Astrocyte (in vitro differentiated cells and primary cell): ENCODE results near the gene TWNK. TPM values are rescaled to one million over a fixed set of nuclear protein-coding genes. Genes with fewer than 3 reads are reported as not detected.

ENCODE experiments used
- DNase-seq: peaks from one replicate; pipeline ENCODE4 v3.0.0-alpha.2; 2010; ENCODE audit warnings: low read depth
- FAIRE-seq: peaks from 2 replicates; lab custom pipeline; 2011; peaks lifted over from hg19 to GRCh38; lab: Jason Lieb, UNC
- H2AFZ ChIP-seq: 2 replicates; pipeline ENCODE4 v1.6.0; 2012; ENCODE audit warnings: low read depth, low read length, inconsistent platforms
- H3K27ac ChIP-seq: 2 replicates; pipeline ENCODE4 v1.5.1; 2011; ENCODE audit warnings: low read depth, low read length, inconsistent platforms
- H3K27me3 ChIP-seq: 2 replicates; pipeline ENCODE4 v1.6.0; 2011; ENCODE audit warnings: low read length, inconsistent platforms; ENCODE audit not compliant: insufficient read depth
- H3K36me3 ChIP-seq: 2 replicates; pipeline ENCODE4 v1.5.1; 2011; ENCODE audit warnings: low read length, inconsistent platforms; ENCODE audit not compliant: insufficient read depth
- H3K4me1 ChIP-seq: 2 replicates; pipeline ENCODE4 v1.5.1; 2011; ENCODE audit warnings: low read length, inconsistent platforms; ENCODE audit not compliant: insufficient read depth
- H3K4me2 ChIP-seq: 2 replicates; pipeline ENCODE4 v1.6.0; 2012; ENCODE audit warnings: low read length, inconsistent platforms
- H3K4me3 ChIP-seq: 2 replicates; pipeline ENCODE4 v1.5.1; 2011; ENCODE audit warnings: low read depth, mild to moderate bottlenecking, low read length, inconsistent platforms; ENCODE audit not compliant: insufficient read depth
- H3K79me2 ChIP-seq: 2 replicates; pipeline ENCODE4 v1.6.0; 2012; ENCODE audit warnings: mild to moderate bottlenecking, low read length, inconsistent platforms; ENCODE audit not compliant: insufficient read depth
- H3K9ac ChIP-seq: 2 replicates; pipeline ENCODE4 v1.6.0; 2012; ENCODE audit warnings: mild to moderate bottlenecking, low read length, inconsistent platforms
- H3K9me3 ChIP-seq: 2 replicates; pipeline ENCODE4 v1.5.1; 2012; ENCODE audit warnings: low read depth, mild to moderate bottlenecking, low read length, inconsistent platforms; ENCODE audit not compliant: insufficient read depth
- H4K20me1 ChIP-seq: 2 replicates; pipeline ENCODE4 v1.6.0; 2012; ENCODE audit warnings: low read length, inconsistent platforms; ENCODE audit not compliant: insufficient read depth
- H3K27ac Mint-ChIP-seq: one replicate; pipeline ENCODE4 v1.8.0; 2021; ENCODE audit warnings: mild to moderate bottlenecking, mixed read lengths; ENCODE audit not compliant: unreplicated experiment
- H3K27me3 Mint-ChIP-seq: one replicate; pipeline ENCODE4 v1.8.0; 2021; ENCODE audit warnings: low read depth, mixed read lengths; ENCODE audit not compliant: unreplicated experiment
- H3K36me3 Mint-ChIP-seq: one replicate; pipeline ENCODE4 v1.8.0; 2021; ENCODE audit warnings: low read depth, mixed read lengths; ENCODE audit not compliant: unreplicated experiment
- H3K4me1 Mint-ChIP-seq: one replicate; pipeline ENCODE4 v1.8.0; 2021; ENCODE audit warnings: low read depth, mixed read lengths; ENCODE audit not compliant: unreplicated experiment
- H3K4me3 Mint-ChIP-seq: one replicate; pipeline ENCODE4 v1.8.0; 2021; ENCODE audit warnings: mild to moderate bottlenecking, moderate library complexity, mixed read lengths; ENCODE audit not compliant: unreplicated experiment
- H3K9me3 Mint-ChIP-seq: one replicate; pipeline ENCODE4 v1.8.0; 2021; ENCODE audit warnings: mild to moderate bottlenecking, mixed read lengths; ENCODE audit not compliant: unreplicated experiment
- CTCF ChIP-seq: IDR thresholded peaks from 2 replicates; pipeline ENCODE4 v1.5.1; 2011; ENCODE audit warnings: low read depth, mild to moderate bottlenecking, inconsistent platforms, low read length, moderate library complexity; ENCODE audit not compliant: insufficient read depth
- EZH2 ChIP-seq: IDR thresholded peaks from 2 replicates; pipeline ENCODE4 v1.6.1; 2012; ENCODE audit warnings: mild to moderate bottlenecking, low read length, inconsistent platforms; ENCODE audit not compliant: insufficient read depth
- total RNA-seq: library from RNA; stranded (reverse); gene quantifications from 2 replicates; pipeline ENCODE4 v1.2.1, GENCODE V29; 2021

Gene TWNK
- total RNA-seq, 1 donor from 2014 or later: 12.9 TPM

- Histone ChIP-seq H3K4me3 (no peak overlapping the region), H2AFZ (no peak overlapping the region), H3K9ac (no peak overlapping the region), H4K20me1 (peaks cover 9% of the 10 kb centered on the region), H3K4me1 (peaks cover 25% of the 10 kb centered on the region), H3K4me2 (no peak overlapping the region), H3K79me2 (peaks cover 9% of the 10 kb centered on the region), H3K9me3 (no peaks in the 10 kb centered on the region), H3K36me3 (no peaks in the 10 kb centered on the region), H3K27me3 (no peaks in the 10 kb centered on the region), H3K27ac (no peak overlapping the region)
- TF ChIP-seq CTCF (no peak), EZH2 (no peak)
- H3K27ac Mint-ChIP-seq: no peak overlapping the region
- H3K4me1 Mint-ChIP-seq: peaks cover 12% of the 10 kb centered on the region
- DNase-seq (no peak), FAIRE-seq (no peak)
- H3K4me3 Mint-ChIP-seq: no peak overlapping the region
- no peaks in the 10 kb centered on the region for H3K9me3 Mint-ChIP-seq
- peaks cover 3% of the 10 kb centered on the region for H3K27me3 Mint-ChIP-seq
- H3K36me3 Mint-ChIP-seq: no peaks in the 10 kb centered on the region
These were observed 41.3 kb downstream of the TWNK start for GRCh38 chr10:101028446-101029337.

- H2AFZ ChIP-seq: no peak overlapping the region
- no peaks in the 10 kb centered on the region for H3K9me3 Mint-ChIP-seq
- FAIRE-seq: no peak
These were observed 42.4 kb downstream of the TWNK start for GRCh38 chr10:101029520-101030295.

More at GRCh38 chr10:101029520-101030295, 42.4 kb downstream of the TWNK start:
- Histone ChIP-seq H3K36me3 (no peaks in the 10 kb centered on the region), H3K27me3 (no peaks in the 10 kb centered on the region), H3K79me2 (peaks cover 19% of the 10 kb centered on the region), H3K9ac (no peak overlapping the region), H3K4me2 (no peak overlapping the region), H3K4me3 (no peak overlapping the region), H3K27ac (no peak overlapping the region), H3K4me1 (peaks cover 25% of the 10 kb centered on the region), H3K9me3 (no peaks in the 10 kb centered on the region), H4K20me1 (peaks cover 19% of the 10 kb centered on the region)
- Mint-ChIP-seq H3K4me3 (peak overlapping the region; percentile 43), H3K27ac (no peak overlapping the region), H3K4me1 (peaks cover 16% of the 10 kb centered on the region), H3K27me3 (peaks cover 2% of the 10 kb centered on the region), H3K36me3 (peaks cover 2% of the 10 kb centered on the region)
- no peak for DNase-seq
- TF ChIP-seq EZH2 (no peak), CTCF (no peak)
